HG03025 (cell line): ENCODE measurements around the gene INTS11.
"Not testable (repeated sequence)": the region's sequence is repeated elsewhere in the genome, so short reads cannot be mapped to it uniquely, and the experiment has no call there.

Source experiments
- ATAC-seq: cut with Tn5 transposase; IDR thresholded peaks from one replicate; pipeline ENCODE4 v1.9.1; 2021; ENCODE audit warnings: mild to moderate bottlenecking, moderate library complexity; ENCODE audit not compliant: unreplicated experiment, low FRiP score

INTS11 gene

DNA sequence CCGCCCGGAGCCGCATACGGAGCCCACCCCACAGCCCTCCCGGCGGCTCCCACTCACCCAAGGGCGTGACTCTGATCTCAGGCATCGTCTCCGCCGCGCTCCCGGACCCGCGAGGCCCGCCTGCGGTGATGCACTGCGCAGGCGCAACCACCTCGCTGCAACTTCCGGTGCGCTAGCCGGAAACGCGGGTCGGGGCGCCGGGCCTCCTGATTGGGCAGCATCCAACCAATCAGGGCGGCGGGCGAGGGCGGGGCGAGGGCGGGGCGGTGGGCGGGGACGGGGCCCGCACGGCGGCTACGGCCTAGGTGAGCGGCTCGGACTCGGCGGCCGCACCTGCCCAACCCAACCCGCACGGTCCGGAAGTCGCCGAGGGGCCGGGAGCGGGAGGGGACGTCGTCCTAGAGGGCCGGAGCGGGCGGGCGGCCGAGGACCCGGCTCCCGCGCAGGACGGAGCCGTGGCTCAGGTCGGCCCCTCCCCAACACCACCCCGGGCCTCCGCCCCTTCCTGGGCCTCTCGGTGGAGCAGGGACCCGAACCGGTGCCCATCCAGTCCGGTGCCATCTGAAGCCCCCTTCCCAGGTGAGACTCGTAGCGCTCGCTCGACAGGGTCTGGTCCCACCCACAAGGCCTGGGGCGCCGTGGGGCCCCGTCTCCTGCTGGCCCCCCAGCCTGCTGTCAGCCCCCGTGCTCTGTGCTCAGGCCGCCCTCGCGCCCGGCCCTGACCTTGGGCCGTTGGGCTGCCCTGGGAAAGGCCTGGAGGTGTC is at the start of gene INTS11, which contains the start of gene CPTP:
Gene INTS11 (minus strand): TSS at position 137 of the 764 bp plus-strand sequence. CDS start 52 bp downstream, at position 85.
Gene CPTP (plus strand): TSS at position 279 of the 764 bp plus-strand sequence. CDS start 2,109 bp downstream, outside the sequence.
- peak; percentile 48 for ATAC-seq

DNA sequence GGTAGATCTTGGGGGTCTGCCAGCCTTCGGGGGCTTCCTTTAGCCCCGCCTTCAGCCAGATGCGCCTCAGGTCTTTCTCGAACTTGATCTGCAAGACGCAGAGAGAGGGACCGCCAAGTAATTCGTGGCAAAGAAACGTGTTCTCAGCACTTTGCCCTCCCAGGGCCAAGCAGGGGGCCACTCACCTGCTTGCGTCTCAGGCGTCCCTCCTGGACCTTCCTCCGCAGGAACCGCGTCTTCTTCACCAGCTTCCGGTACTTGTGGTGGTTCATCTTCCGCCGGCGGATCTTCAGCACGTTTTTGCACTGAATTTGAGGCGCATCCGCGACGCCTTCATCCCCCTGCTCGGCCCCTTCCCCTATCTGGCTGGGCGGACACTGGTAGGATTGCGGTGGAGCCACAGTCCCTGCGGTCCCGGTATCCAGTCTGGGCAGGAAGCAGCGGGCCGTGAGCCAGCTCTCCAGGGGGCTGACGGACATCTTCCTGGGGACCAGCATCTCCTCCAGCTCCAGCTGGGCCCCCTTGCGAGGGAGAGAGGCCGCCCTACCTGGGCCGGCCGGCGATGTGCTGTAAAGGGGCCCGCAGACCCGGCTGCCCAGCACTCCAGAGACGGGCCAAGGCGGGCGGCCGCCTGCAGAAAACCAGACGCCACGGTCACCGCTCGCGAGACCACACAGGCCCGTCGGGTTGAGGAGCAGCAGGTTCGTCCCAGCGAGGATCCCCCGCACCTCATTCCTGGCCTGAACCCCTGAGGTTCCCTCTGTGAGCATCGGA is 49.5 kb upstream of the INTS11 start:
- ATAC-seq, result no peak

DNA sequence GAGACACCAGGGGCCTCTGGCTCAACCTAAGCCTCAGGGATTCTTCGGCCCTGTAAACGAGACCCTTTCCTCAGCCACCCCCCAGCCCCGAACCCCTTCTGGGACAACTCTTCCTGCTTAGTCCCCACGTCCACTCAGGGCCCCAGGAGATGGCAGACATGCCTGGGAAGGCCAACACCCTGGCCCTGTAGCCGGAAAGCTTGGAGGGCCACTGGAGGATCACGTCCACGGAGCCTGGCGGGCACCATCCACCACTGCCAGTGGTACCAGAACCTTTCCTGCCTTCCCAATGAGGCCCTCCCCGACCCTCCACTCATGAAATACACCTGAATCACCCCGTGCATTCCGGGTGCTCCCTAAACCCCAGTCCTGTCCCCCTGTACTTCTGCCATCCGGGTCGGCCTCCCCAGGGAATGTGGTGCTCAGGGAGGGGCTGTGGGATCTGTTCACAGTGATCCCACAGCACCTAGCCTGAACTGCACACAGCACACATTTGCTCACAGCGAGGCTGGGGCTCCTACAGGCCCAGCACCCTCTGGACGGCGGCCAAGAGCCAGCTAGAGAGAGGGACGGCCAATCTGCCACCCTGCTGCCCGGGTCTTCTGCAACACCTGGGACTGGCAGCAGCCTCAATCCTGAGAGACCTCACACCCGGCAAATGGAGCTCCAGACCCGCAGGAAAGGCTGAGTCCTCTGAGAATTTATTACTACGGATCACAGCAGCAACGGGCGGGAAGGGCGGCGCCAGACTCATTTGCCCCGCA is 48.8 kb upstream of the INTS11 start:
- ATAC-seq, result no peak

DNA sequence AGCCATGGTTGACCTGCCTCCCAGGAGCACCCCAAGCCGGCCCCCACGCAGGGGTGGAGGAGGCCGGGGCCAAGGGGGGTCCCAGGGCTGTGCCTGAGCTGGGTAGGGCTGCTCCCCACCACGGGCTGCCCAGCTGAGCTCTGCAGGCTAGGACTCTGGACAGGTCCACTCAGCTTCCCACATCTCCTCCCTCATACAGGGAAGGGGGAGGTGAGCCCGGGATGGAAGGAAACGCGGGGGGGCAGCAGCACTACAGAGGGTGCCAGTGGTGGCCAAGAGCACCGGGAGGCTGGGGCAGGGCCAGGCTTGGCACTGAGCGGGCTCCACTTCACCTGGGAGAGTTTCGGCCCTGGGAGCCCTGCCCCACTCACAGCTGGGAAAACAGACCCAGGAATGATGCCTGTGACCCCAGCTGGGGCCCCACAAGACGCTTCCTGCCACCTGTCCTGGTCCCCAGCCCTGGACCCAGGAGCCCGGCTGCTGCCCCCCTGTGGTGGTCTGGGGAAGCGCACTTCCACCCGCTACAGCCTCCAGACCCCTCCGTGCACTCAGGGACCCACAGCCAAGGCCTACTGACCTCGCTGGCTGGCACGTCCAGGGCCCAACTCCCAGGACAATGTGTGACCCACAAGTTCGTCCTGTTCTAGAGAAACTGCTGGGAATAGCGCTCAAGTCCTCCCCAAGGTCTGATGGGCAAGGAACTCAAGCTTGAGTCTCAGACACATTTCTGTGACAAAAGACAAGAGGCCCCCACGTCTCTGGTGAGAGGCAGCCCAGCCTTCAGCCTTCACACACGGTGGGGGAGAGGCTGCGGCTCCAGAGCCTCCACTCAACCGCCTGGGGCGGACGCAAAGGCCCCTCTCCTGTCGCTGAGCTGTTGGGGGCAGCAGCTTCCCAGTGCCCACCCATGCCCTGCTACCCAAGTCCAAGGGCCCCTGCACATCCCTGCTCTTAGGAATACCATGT is 47.6 kb upstream of the INTS11 start:
- ATAC-seq, result no peak

DNA sequence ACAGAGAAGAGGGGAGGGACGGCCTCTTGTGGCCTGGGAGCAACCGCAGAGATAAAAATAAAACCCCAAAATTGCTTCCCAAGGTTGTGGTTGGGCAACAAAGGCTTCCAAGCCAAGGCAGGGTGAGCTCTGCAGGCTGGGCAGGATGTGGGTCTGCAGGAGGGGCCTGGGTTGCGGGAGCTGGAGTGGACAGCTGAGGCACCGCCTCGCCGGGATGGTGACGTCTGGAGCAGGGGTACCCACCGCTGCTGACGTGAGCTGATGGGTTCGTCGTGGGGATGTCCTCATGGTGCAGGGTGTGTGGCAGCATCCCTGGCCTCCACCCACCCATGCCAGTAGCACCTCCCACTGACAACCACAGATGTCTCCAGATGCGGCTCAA is 46.9 kb upstream of the INTS11 start:
- ATAC-seq, result no peak

DNA sequence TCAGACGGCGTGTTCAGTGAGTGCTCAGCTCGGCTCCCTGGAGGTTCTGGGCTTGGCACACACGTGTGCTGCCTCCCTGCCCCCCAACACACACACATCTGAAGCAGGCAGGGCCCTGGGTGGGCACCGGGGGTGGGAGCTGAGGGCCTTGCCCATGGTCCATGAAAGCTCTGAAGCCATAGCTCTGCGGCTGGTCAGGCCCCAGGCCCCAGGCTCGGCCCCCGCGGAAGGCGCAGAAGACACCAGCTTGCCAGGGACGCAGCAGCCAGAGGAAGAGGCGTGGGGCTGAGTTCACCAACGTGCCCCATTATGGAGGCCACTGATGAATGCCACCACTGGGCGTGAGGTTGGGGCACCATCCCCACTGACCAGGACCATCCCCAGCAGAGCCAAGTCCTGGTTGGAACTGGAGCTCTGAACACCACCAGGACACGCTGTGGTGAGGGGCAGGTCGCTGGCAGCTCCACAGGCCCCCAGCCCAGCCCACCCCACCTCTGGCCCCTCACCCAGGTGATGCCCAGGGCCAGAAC is 46.4 kb upstream of the INTS11 start:
- ATAC-seq, result no peak

DNA sequence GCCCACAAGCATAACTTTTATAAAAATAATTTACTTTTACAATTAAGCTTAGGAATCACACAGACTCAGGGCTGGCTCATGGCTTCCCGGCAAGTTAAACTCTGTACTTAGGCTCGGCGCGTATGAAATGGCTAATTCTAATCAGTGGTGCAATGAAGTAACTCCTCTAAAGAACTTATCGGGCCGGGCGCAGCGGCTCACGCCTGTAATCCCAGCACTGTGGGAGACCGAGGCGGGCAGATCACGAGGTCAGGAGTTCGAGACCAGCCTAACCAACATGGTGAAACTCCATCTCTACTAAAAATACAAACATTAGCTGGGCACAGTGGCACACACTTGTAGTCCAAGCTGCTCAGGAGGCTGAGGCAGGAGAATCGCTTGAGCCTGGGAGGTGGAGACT is 45.6 kb upstream of the INTS11 start:
- ATAC-seq, result not testable (repeated sequence)

DNA sequence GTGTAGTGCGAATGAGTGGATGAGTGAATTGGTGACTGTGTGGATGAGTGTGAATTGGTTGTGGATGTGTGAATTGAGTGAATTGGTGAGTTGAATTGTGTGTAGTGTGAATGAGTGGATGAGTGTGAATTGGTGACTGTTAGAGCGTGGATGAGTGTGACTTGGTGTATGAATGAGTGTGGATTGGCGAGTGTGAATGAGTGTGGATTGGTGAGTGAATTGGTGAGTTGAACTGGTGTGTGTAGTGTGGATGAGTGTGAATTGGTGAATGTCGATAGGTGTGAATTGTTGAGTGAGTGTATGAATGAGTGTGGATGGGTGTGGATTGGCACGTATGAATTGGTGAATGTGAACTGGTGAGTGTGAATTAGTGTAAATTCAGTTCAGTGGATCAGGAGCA is 42.9 kb upstream of the INTS11 start:
- ATAC-seq, result no peak

DNA sequence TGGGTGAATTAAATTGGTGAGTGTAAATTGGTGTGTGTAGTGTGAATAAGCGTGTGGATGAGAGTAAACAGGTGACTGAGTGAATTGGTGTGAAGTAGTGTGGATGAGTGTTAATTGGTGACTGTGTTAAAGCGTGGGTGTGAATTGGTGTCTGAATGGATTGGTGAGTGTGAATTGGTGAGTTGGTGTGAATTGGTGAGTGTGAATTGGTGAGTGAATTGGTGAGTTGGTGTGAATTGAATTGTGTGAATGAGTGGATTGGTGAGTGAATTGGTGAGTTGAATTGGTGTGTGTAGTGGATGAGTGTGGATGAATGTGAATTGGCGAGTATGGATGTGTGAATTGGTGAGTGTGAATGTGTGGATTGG is 42.2 kb upstream of the INTS11 start:
- ATAC-seq, result no peak

DNA sequence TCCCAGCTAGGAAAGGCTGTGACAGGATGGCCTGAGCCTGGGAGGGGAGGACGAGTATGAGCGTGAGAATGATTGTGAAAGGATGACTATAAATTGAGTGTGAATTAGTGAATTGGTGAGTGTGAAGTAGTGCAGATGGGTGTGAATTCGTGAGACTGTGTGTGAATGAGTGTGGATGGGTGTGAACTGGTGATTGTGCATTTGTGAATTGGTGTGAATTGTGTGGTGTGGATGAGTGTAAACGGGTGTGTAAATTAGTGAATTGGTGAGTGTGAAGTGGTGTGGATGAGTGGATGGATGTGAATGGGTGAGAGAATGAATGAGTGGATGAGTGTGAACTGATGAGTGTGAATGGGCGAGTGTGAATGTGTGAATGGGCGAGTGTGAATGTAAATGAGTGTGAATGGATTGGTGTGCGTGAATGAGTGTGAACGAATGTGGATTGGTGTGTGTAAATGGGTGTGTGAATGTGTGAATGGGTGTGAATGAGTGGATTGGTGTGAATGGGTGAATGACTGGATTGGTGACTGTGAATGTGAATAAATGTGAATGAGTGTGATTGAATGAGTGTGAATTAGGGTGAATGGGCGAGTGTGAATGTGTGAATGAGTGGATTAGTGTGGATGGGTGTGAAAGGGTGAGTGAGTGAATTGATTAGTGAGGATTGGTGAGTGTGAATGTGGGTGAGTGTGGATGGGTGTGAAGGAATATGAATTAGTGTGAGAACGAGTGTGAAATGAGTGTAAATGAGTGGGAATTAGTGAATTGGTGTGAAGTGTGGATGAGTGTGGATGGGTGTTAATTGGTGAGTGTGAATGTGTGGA is 41.6 kb upstream of the INTS11 start:
- ATAC-seq, result no peak

DNA sequence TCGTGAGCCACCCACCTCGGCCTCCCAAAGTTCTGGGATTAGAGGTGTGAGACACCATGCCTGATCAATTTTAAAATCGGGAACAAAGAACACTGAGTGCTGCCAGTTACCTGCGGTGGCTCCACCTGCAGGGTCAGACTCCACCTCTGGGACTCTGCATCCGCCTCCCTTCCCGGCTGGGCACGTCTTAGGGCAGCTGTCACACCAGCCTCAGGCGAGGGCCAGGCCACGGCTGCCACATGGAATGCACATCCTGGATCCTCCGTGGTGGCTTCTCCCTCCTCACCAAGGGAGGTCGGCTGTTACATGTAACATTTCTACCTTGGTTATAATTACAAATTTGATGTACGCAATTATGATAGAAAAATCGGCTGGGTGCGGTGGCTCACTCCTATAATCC is 39.8 kb upstream of the INTS11 start:
- no peak for ATAC-seq

DNA sequence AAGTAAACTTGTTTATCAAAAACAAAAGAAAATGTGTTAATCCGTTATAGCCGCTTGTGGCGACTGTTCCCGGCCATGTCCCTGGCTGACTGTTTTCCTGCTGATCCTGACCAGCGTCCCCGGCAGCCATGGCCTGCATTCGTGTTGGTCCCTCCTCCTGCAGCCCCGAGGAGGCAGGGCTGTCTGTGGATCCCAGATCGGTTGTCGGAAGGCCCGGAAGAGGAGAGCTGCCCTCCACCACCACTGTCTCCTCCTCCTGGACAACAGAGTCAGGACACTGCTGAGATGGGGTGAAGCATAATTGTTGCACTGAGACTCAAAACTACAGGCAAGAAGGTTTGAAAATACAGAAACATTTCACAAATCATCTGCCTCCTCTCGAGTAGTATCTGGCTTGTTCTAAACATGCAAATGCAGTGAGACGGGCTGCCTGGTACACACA is 37.5 kb upstream of the INTS11 start:
- ATAC-seq, result no peak

DNA sequence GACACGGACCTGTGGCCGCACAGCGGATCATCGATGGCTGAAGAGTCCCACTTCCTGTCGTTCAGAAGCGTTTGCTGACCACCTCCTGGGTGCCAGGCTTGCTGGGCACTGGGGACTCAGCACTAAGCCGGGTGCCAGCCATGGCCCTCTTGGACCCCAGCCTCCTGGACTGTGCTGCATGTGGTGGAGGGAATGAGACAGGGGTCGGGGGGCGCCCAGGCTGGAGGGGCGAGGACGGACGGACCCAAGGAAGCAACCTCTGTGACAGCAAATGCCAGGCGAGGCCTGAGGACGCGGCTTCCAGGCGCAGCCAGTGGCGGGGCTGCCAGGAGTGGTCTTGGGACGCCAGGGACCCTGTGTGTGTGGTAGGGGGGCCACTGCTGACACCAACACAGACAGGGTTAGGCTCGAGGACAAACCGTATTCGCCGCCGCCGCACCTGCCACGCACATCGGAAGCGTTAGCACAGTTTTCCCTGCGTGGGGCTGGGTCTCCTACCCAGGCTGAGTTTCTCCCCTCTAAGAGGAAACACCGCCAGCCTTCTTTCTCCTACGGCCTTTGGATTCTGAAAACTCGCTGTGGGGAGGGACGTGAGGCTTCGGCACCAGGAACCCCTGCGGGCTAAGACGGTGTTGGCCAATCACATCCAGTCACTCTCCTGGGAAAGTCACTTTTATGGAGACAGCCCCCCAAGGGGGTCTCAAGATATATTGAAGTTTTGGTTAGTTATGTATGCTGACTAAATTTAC is 36.9 kb upstream of the INTS11 start:
- ATAC-seq, result no peak

DNA sequence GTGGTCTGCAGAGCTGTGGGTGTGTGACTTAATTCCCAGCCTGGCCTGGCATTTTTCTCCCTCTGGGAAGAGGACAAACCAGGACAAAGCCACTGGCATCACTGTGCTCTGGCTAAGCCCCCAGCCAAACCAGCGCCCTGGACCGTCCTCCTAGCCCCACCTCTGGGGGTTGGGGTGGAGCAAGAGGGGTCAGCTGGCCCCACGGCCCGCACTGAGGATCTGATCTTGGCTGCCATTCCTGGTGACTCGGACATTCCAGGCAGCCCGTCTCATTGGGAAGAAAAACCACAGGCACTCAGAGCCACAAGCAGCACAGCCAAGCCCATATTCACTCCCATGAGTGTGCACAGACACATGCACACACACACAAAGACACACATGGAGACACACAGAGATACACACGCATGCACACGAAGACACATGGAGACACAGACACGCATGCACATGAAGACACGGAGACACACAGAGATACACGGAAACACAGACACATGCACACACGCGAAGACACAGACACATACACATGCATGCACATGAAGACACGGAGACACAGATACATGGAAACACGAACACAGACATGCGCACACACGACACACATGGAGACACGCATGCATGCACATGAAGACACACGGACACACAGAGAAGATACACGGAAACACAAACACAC is 36.2 kb upstream of the INTS11 start:
- ATAC-seq, result no peak

DNA sequence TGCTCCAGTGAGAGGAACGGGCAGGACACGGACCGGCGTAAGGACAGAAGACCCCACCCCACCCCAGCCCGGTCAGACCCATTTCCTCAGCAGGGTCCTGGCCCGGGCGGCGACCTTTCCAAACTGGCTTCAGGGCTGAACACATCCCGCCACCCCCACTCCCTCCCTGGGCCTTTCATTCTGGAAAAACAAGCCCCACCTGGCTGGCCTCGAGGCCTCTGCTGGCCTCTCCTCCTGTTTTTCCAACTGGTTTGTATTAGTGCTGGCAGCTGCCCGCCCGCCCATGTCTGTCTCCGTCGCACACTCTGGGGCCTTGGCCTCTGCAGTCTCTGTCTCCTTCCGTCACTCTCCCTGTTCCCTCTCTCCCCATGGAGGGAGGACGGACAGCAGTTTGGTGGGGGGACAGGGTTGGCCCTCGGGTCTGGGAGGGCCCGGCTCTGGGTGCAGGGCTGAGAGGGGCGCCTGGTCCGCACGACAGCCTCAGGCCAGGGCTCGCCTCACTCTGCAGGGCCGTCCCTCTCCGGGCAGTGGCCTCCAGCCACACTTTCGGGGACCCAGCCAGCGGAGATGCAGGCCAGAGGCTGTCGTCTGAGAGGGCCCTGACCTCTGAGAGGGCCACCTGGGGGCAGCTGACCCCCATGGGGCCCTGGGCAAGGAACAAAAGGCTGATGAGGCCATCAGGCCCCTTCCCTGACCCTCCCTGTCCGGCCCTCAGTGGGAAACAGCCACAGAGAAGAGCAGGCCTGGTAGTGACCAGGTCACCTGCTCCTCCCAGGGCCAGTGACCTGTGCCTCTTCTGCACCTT is 35.4 kb upstream of the INTS11 start:
- ATAC-seq, result no peak

DNA sequence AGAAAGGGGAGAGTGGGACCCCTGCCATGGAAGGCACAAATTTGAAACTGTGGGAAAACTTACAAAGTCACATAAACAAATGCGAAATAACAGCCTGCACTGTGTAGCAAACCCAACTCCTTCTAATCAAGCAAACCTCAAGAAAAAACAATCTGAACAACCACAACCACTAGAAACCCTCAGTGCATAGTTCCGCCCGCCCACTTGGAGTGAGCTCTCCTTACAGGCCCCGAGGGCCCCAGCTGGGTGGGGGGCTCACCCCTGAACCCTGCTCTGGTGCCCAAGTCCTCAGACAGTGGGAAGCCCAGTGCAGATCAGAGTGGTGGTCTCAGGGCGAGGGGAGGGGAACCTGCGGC is 34.8 kb upstream of the INTS11 start:
- no peak for ATAC-seq
